Right lobe of liver (tissue), 6 donors: ENCODE measurements around the gene CX3CR1. TPM values are rescaled to one million over a fixed set of nuclear protein-coding genes. Genes with fewer than 3 reads are reported as not detected.

Experiments used
- ATAC-seq, 4 donors: fragments of 200-7000 bp; cut with Tn5 transposase; one replicate each; pipeline ENCODE4 v1.9.1; 2020; ENCODE audit warnings: mild to moderate bottlenecking in 4 of 4, moderate library complexity in 4 of 4
- DNase-seq, 3 donors: peaks; one replicate each; pipeline ENCODE4 v3.0.0-alpha.2; 2020
- H3K27ac ChIP-seq, 3 donors: fragments of 200-600 bp; one replicate each; pipeline ENCODE4 v1.8.0; 2022
- H3K27me3 ChIP-seq, 2 donors: fragments of 200-600 bp; one replicate each; pipeline ENCODE4 v1.8.0; 2022
- H3K36me3 ChIP-seq, 4 donors: fragments of 200-600 bp; sonication (generic) in 1 of 4; one replicate each; pipeline versions ENCODE4 v1.5.1 to v1.8.0; 2017 to 2022; ENCODE audit warnings: control low read depth in 1 of 4
- H3K4me1 ChIP-seq, 4 donors: fragments of 200-600 bp; sonication (generic) in 1 of 4; one replicate each; pipeline versions ENCODE4 v1.5.1 to v1.8.0; 2017 to 2022; ENCODE audit warnings: control low read depth in 1 of 4
- H3K4me3 ChIP-seq, 3 donors: fragments of 200-600 bp; one replicate each; pipeline ENCODE4 v1.8.0; 2022
- H3K9me3 ChIP-seq, 4 donors: fragments of 200-600 bp; sonication (generic) in 1 of 4; one replicate each; pipeline versions ENCODE4 v1.5.1 to v1.8.0; 2017 to 2022; ENCODE audit warnings: control low read depth in 1 of 4
- CTCF ChIP-seq, 4 donors: fragments of 200-600 bp in 3 of 4; fragments of 450-650 bp in 1 of 4; IDR thresholded peaks; one replicate each; pipeline versions ENCODE4 v1.5.1 to v1.8.0; 2016 to 2022; ENCODE audit warnings: antibody characterized with exemption in 4 of 4, mild to moderate bottlenecking in 2 of 4
- POLR2A ChIP-seq: fragments of 450-650 bp; IDR thresholded peaks from one replicate; pipeline ENCODE4 v1.6.1; 2017; ENCODE audit warnings: antibody characterized with exemption, mild to moderate bottlenecking
- WGBS: methylation state at CpG from one replicate; pipeline ENCODE4 v1.1.6; 2018; ENCODE audit warnings: low coverage, low lambda C conversion rate; ENCODE audit not compliant: insufficient coverage; ENCODE audit errors: missing lambda C conversion rate; 5-methylcytosine and 5-hydroxymethylcytosine counted together
- intact Hi-C, 2 donors: fragments of 100-400 bp; cut with DNase I; formaldehyde crosslinking; loops; one replicate each; pipeline versions ENCODE4 v1.11.2 to v1.14.1; 2022
- total RNA-seq, 6 experiments: library from RNA; depleted of rRNA in 2 of 6; stranded (reverse); fragments of >200 nt in 2 of 6; fragmentation: NEBNext Ultra II Directional in 3 of 6; extraction: Animal tissue kit (Norgen Biotek cat#: 25700) in 3 of 6; gene quantifications; one replicate each; pipeline versions ENCODE4 v1.1.0 to v1.2.4, GENCODE V29; 2016 to 2023
- donor health status: DM: no; HTN: yes; CAD: no.
- donor health status: DM: no; HTN: no; CAD: no.
- donor health status: DM: no; HTN: no; CAD: no.
- donor health status: DM: no; HTN: yes; CAD: no.
- donor health status: DM: no; HTN: yes; CAD: no.

The CX3CR1 gene
- total RNA-seq, 6 experiments from 2014 or later = 0.25 to 1.8 (median 0.72) TPM; not detected in 1

- no peak for TF ChIP-seq CTCF (IDR thresholded peaks at IDR 0.05)
- TF ChIP-seq POLR2A = no peak
- intact Hi-C loops = no loop called here
- no peaks in the 10 kb centered on the region for H3K4me1 ChIP-seq
- H3K9me3 ChIP-seq = no peaks in the 10 kb centered on the region
- 28% methylated on average over 6 of the region's 6 CpGs for WGBS
- no peaks in the 10 kb centered on the region for H3K36me3 ChIP-seq
- H3K27ac ChIP-seq = no peak overlapping the region
- no peaks in the 10 kb centered on the region for H3K27me3 ChIP-seq
- ATAC-seq = no peak
- no peak for DNase-seq
- no peak overlapping the region for H3K4me3 ChIP-seq
These were observed 16.3 kb downstream of the CX3CR1 start for GRCh38 chr3:39263576-39263975.

- Histone ChIP-seq H3K9me3 (no peaks in the 10 kb centered on the region), H3K27me3 (no peaks in the 10 kb centered on the region), H3K27ac (no peak overlapping the region), H3K36me3 (no peaks in the 10 kb centered on the region), H3K4me3 (no peak overlapping the region), H3K4me1 (no peaks in the 10 kb centered on the region)
- no peak for ATAC-seq
- no peak for TF ChIP-seq POLR2A
- no peak for TF ChIP-seq CTCF (IDR thresholded peaks at IDR 0.05)
- DNase-seq = no peak
- 44% methylated on average over 8 of the region's 8 CpGs for WGBS
- intact Hi-C loops = no loop called here
These were observed 17.0 kb downstream of the CX3CR1 start for GRCh38 chr3:39262846-39263245.

DNA sequence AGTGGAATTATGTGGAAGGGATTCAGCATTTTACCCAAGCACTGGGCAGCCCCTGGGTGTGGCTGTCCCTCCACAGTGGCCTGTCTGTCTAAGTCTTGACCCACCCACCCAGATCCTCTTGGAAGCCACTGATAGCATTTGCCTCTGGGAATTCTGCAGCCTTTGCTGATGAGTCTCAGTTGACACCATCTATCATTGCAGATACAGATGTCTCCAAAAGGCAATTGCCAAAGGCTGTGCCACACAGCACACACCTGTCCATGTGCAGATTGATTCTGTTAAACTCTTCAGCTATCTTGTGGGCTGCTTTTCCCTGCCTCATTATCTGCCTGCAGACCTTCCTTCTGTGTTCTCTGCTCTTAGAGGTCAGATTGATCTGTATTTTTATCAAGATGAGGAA is 18.1 kb downstream of the CX3CR1 start:
- Histone ChIP-seq H3K4me3 (no peak overlapping the region), H3K36me3 (no peaks in the 10 kb centered on the region), H3K9me3 (no peaks in the 10 kb centered on the region), H3K27me3 (no peaks in the 10 kb centered on the region), H3K27ac (no peak overlapping the region), H3K4me1 (no peaks in the 10 kb centered on the region)
- ATAC-seq (no peak), DNase-seq (no peak)
- no peak for TF ChIP-seq CTCF (IDR thresholded peaks at IDR 0.05)
- no peak for TF ChIP-seq POLR2A
- intact Hi-C loops = no loop called here

GRCh38 chr3:39260957-39261356 is 18.9 kb downstream of the CX3CR1 start:
- no peaks in the 10 kb centered on the region for H3K9me3 ChIP-seq
- TF ChIP-seq POLR2A = no peak
- peak in 3 of 4 donors; percentile 9 to 35 (median 21) for TF ChIP-seq CTCF (IDR thresholded peaks at IDR 0.05)
- H3K36me3 ChIP-seq = no peaks in the 10 kb centered on the region
- DNase-seq = peak in 2 of 3 donors; percentile 70 to 76
- intact Hi-C loops = no loop called here
- ATAC-seq = peak; percentile 65 to 94 (median 81)
- H3K27me3 ChIP-seq = no peaks in the 10 kb centered on the region
- 21% methylated on average over 7 of the region's 7 CpGs for WGBS
- no peak overlapping the region for H3K27ac ChIP-seq
- no peak overlapping the region for H3K4me3 ChIP-seq
- H3K4me1 ChIP-seq = no peaks in the 10 kb centered on the region

DNA sequence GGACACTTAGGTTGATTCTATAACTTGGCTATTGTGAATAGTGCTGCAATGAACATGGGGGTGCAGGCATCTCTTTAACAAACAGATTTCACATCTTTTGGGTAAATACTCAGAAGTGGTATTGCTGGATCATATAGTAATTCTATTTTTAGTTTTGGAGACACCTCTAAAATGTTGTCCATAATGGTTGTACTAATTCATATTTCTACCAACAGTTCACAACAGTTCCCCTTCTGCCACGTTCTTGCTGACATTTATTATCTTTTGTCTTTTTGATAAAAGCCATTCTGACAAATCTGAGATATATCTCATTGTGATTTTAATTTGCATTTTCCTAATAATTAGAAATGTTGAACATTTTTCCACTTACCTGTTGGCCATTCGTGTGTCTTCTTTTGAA is 19.5 kb downstream of the CX3CR1 start:
- Histone ChIP-seq H3K4me1 (no peaks in the 10 kb centered on the region), H3K27ac (no peak overlapping the region), H3K27me3 (no peaks in the 10 kb centered on the region), H3K9me3 (no peaks in the 10 kb centered on the region), H3K36me3 (no peaks in the 10 kb centered on the region), H3K4me3 (no peak overlapping the region)
- ATAC-seq = no peak
- no peak for DNase-seq
- intact Hi-C loops = no loop called here
- no peak for TF ChIP-seq POLR2A
- TF ChIP-seq CTCF (IDR thresholded peaks at IDR 0.05) = no peak
- WGBS = 34% methylated on average over 2 of the region's 2 CpGs
